ENCODE measurements around the gene PCDH1. TPM values are rescaled to one million over a fixed set of nuclear protein-coding genes. Genes with fewer than 3 reads are reported as not detected.

PCDH1 gene
- total and polyA plus RNA-seq, 2 of the 13 experiments (the other 11 are each of a cell fraction or from before 2014, with no cell fraction given): 0.11 to 0.83 TPM

- TF ChIP-seq, protein P1, sequence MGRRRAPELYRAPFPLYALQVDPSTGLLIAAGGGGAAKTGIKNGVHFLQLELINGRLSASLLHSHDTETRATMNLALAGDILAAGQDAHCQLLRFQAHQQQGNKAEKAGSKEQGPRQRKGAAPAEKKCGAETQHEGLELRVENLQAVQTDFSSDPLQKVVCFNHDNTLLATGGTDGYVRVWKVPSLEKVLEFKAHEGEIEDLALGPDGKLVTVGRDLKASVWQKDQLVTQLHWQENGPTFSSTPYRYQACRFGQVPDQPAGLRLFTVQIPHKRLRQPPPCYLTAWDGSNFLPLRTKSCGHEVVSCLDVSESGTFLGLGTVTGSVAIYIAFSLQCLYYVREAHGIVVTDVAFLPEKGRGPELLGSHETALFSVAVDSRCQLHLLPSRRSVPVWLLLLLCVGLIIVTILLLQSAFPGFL (CRISPR knock-in tag; IDR thresholded peaks at IDR 0.05): 0 out of 2 replicates have a peak, but pooled peaks have one; percentile 14
- TF ChIP-seq JDP2 (CRISPR knock-in tag; IDR thresholded peaks at IDR 0.05; ENCODE audit: borderline replicate concordance) (no peak), CC2D1A (CRISPR knock-in tag; IDR thresholded peaks at IDR 0.05) (no peak), ZNF510 (CRISPR knock-in tag; IDR thresholded peaks at IDR 0.05; ENCODE audit: low read depth) (no peak), ZNF503 (CRISPR knock-in tag; IDR thresholded peaks at IDR 0.05) (no peak), THYN1 (CRISPR knock-in tag; IDR thresholded peaks at IDR 0.05; ENCODE audit: borderline replicate concordance, low read depth) (no peak), MEF2D (CRISPR knock-in tag; IDR thresholded peaks at IDR 0.05) (0 out of 2 replicates have a peak, but pooled peaks have one; percentile 24), ARNT (IDR thresholded peaks at IDR 0.05) (no peak), SMC3 (IDR thresholded peaks at IDR 0.05; ENCODE audit: low read length) (no peak), EZH2 (conservative IDR thresholded peaks at IDR 0.05; ENCODE audit: low read depth, low read length) (no peak), ZNF549 (CRISPR knock-in tag; IDR thresholded peaks at IDR 0.05) (no peak), REXO4 (CRISPR knock-in tag; IDR thresholded peaks at IDR 0.05; ENCODE audit: borderline replicate concordance) (no peak), ZNF10 (CRISPR knock-in tag; IDR thresholded peaks at IDR 0.05; ENCODE audit: borderline replicate concordance, low read depth) (no peak), SALL1 (CRISPR knock-in tag; IDR thresholded peaks at IDR 0.05) (peak; percentile 64), RORA (CRISPR knock-in tag; IDR thresholded peaks at IDR 0.05) (no peak), ZNF460 (CRISPR knock-in tag; IDR thresholded peaks at IDR 0.05; ENCODE audit: borderline replicate concordance) (no peak), SP4 (CRISPR knock-in tag; IDR thresholded peaks at IDR 0.05) (peak; percentile 41; the same call in 1 of the 2 replicates), ZKSCAN5 (CRISPR knock-in tag; IDR thresholded peaks at IDR 0.05) (no peak), HIVEP1 (CRISPR knock-in tag; IDR thresholded peaks at IDR 0.05) (no peak), STAG1 (CRISPR knock-in tag; IDR thresholded peaks at IDR 0.05) (peak; percentile 62), AKAP8 (CRISPR knock-in tag; IDR thresholded peaks at IDR 0.05) (no peak)
- TF ChIP-seq, protein P2, sequence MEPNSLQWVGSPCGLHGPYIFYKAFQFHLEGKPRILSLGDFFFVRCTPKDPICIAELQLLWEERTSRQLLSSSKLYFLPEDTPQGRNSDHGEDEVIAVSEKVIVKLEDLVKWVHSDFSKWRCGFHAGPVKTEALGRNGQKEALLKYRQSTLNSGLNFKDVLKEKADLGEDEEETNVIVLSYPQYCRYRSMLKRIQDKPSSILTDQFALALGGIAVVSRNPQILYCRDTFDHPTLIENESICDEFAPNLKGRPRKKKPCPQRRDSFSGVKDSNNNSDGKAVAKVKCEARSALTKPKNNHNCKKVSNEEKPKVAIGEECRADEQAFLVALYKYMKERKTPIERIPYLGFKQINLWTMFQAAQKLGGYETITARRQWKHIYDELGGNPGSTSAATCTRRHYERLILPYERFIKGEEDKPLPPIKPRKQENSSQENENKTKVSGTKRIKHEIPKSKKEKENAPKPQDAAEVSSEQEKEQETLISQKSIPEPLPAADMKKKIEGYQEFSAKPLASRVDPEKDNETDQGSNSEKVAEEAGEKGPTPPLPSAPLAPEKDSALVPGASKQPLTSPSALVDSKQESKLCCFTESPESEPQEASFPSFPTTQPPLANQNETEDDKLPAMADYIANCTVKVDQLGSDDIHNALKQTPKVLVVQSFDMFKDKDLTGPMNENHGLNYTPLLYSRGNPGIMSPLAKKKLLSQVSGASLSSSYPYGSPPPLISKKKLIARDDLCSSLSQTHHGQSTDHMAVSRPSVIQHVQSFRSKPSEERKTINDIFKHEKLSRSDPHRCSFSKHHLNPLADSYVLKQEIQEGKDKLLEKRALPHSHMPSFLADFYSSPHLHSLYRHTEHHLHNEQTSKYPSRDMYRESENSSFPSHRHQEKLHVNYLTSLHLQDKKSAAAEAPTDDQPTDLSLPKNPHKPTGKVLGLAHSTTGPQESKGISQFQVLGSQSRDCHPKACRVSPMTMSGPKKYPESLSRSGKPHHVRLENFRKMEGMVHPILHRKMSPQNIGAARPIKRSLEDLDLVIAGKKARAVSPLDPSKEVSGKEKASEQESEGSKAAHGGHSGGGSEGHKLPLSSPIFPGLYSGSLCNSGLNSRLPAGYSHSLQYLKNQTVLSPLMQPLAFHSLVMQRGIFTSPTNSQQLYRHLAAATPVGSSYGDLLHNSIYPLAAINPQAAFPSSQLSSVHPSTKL (CRISPR knock-in tag; IDR thresholded peaks at IDR 0.05): 0 out of 2 replicates have a peak, but pooled peaks have one; percentile 36
- TF ChIP-seq, protein P3, sequence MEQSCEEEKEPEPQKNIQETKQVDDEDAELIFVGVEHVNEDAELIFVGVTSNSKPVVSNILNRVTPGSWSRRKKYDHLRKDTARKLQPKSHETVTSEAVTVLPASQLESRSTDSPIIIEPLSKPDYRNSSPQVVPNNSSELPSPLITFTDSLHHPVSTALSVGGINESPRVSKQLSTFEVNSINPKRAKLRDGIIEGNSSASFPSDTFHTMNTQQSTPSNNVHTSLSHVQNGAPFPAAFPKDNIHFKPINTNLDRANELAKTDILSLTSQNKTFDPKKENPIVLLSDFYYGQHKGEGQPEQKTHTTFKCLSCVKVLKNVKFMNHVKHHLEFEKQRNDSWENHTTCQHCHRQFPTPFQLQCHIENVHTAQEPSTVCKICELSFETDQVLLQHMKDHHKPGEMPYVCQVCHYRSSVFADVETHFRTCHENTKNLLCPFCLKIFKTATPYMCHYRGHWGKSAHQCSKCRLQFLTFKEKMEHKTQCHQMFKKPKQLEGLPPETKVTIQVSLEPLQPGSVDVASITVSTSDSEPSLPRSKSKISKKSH (CRISPR knock-in tag; IDR thresholded peaks at IDR 0.05; ENCODE audit: borderline replicate concordance): peak; percentile 60; the same call in 1 of the 2 replicates
These were observed 36.1 kb upstream of the PCDH1 start (continued) for GRCh38 chr5:141914199-141914743.
